K562 (cell line): ENCODE results near the gene COL20A1. TPM values are rescaled to one million over a fixed set of nuclear protein-coding genes. Genes with fewer than 3 reads are reported as not detected.

Experiments
- ATAC-seq: fragments of 200-7000 bp; cut with Tn5 transposase; 3 replicates; pipeline ENCODE4 v1.9.1; 2020; ENCODE audit warnings: moderate library complexity
- BruUV-seq: library from RNA; stranded (reverse); fragments of 400-500 nt; replicated peaks from 2 replicates; lab custom pipeline; 2021; lab: Mats Ljungman, UMichigan
- CTCF ChIA-PET: fragments of 300-600 bp; formaldehyde crosslinking; extraction: SDS; loops from one replicate; lab custom pipeline; 2021; ENCODE audit warnings: low intra/inter-chr PET ratio; lab: Yijun Ruan, JAX
- POLR2A ChIA-PET: fragments of 300-600, 350-650 bp; sonication (Branson Sonifier 250); formaldehyde crosslinking; extraction: SDS; loops from one replicate; lab custom pipeline; 2021; ENCODE audit warnings: antibody characterized with exemption, inconsistent platforms; lab: Yijun Ruan, JAX
- DNase-seq, 4 experiments: peaks; one replicate each; pipeline versions ENCODE4 v3.0.0 to v3.0.0-alpha.2; 2011 to 2018; ENCODE audit warnings: low spot score in 3 of 4, mixed read lengths in 3 of 4; ENCODE audit errors: extremely low read depth in 1 of 4
- FAIRE-seq: peaks from 2 replicates; lab custom pipeline; 2011; peaks lifted over from hg19 to GRCh38; lab: Jason Lieb, UNC
- H2AFZ ChIP-seq: 2 replicates; pipeline ENCODE4 v1.6.0; 2011; ENCODE audit warnings: low read depth, low read length, control low read depth, inconsistent platforms
- H3K27ac ChIP-seq: fragments of 200-600 bp; 3 replicates; pipeline ENCODE4 v1.8.0; 2011; ENCODE audit warnings: low read depth, mild to moderate bottlenecking, control low read depth, inconsistent platforms, low read length, moderate library complexity, mixed read lengths; ENCODE audit errors: extremely low read depth
- H3K27me3 ChIP-seq, 2 experiments: fragments of 300-600 bp in 1 of 2; 2 replicates in 1 of 2; 3 replicates in 1 of 2; pipeline versions ENCODE4 v1.6.0 to v1.8.0; 2011; ENCODE audit warnings: inconsistent platforms in 2 of 2, low read length in 2 of 2, mild to moderate bottlenecking in 1 of 2, mixed read lengths in 1 of 2, moderate library complexity in 1 of 2; ENCODE audit not compliant: control insufficient read depth in 2 of 2, insufficient read depth in 2 of 2
- H3K36me3 ChIP-seq: fragments of 300-600 bp; 3 replicates; pipeline ENCODE4 v1.8.0; 2011; ENCODE audit warnings: mild to moderate bottlenecking, low read length, inconsistent platforms; ENCODE audit not compliant: control insufficient read depth, insufficient read depth
- H3K4me1 ChIP-seq, 2 experiments: fragments of 200-600 bp in 1 of 2; replicated peaks in 1 of 2; 2 replicates in 1 of 2; 3 replicates in 1 of 2; pipeline versions ENCODE4 v1.5.1 to v1.8.0; 2011; ENCODE audit warnings: inconsistent platforms in 2 of 2, low read length in 2 of 2, mild to moderate bottlenecking in 1 of 2, mixed read lengths in 1 of 2, moderate library complexity in 1 of 2; ENCODE audit not compliant: control insufficient read depth in 2 of 2, insufficient read depth in 2 of 2
- H3K4me2 ChIP-seq: 2 replicates; pipeline ENCODE4 v1.6.1; 2011; ENCODE audit warnings: low read length, control low read depth, inconsistent platforms, mixed read lengths; ENCODE audit not compliant: insufficient read depth
- H3K4me3 ChIP-seq: fragments of 200-600 bp; sonication (generic), shearing (Covaris generic); 2 replicates; pipeline ENCODE4 v1.5.1; 2016; ENCODE audit warnings: control low read depth, inconsistent platforms
- H3K79me2 ChIP-seq: fragments of 200-600 bp; 3 replicates; pipeline ENCODE4 v1.8.0; 2011; ENCODE audit warnings: low read length, inconsistent platforms; ENCODE audit not compliant: control insufficient read depth, insufficient read depth
- H3K9ac ChIP-seq, 2 experiments: 2 replicates each; pipeline versions ENCODE4 v1.6.0 to v1.6.1; 2011; ENCODE audit warnings: low read depth in 2 of 2, low read length in 2 of 2, control low read depth in 1 of 2, inconsistent platforms in 1 of 2, mild to moderate bottlenecking in 1 of 2, mixed read lengths in 1 of 2; ENCODE audit not compliant: insufficient read depth in 1 of 2
- H3K9me1 ChIP-seq: one replicate; pipeline ENCODE4 v1.6.0; 2011; ENCODE audit warnings: inconsistent platforms, mild to moderate bottlenecking, low read length, moderate library complexity; ENCODE audit not compliant: control insufficient read depth, insufficient read depth
- H3K9me3 ChIP-seq: replicated peaks from 2 replicates; pipeline ENCODE4 v1.5.1; 2011; ENCODE audit warnings: low read depth, low read length, inconsistent platforms; ENCODE audit not compliant: control insufficient read depth, insufficient read depth
- H4K20me1 ChIP-seq: replicated peaks from 2 replicates; pipeline ENCODE4 v1.6.1; 2011; ENCODE audit warnings: low read length, inconsistent platforms, mixed read lengths; ENCODE audit not compliant: control insufficient read depth, insufficient read depth
- CC2D1A ChIP-seq: fragments of 450-650 bp; IDR thresholded peaks from 2 replicates; pipeline ENCODE4 v1.6.1; 2017; ENCODE audit warnings: mild to moderate bottlenecking
- COPS2 ChIP-seq: fragments of 450-650 bp; conservative IDR thresholded peaks from 2 replicates; pipeline ENCODE4 v1.6.1; 2016; ENCODE audit warnings: mild to moderate bottlenecking, moderate library complexity
- CXXC5 ChIP-seq: fragments of 250-450 bp; sonication (Bioruptor Pico); IDR thresholded peaks from 2 replicates; pipeline ENCODE4 v1.8.0; 2022; ENCODE audit warnings: inconsistent platforms, mild to moderate bottlenecking, moderate library complexity
- FOXM1 ChIP-seq, 2 experiments: fragments of 450-650 bp in 1 of 2; sonication (generic) in 1 of 2; formaldehyde crosslinking in 1 of 2; IDR thresholded peaks; 2 replicates each; pipeline versions ENCODE4 v1.6.1 to v1.9.0; 2017 to 2022; ENCODE audit warnings: low read depth in 2 of 2, mild to moderate bottlenecking in 2 of 2, missing genetic modification reagents in 1 of 2, moderate library complexity in 1 of 2
- HDAC6 ChIP-seq: IDR thresholded peaks from 2 replicates; pipeline ENCODE4 v1.6.1; 2012; ENCODE audit warnings: low read depth, mild to moderate bottlenecking, control low read depth, inconsistent platforms, low read length, moderate library complexity
- SMAD1 ChIP-seq: fragments of 150-350 bp; IDR thresholded peaks from 2 replicates; pipeline ENCODE4 v1.6.1; 2014; ENCODE audit warnings: low read length, low read depth; ENCODE audit not compliant: partially characterized antibody
- TAF1 ChIP-seq: IDR thresholded peaks from 2 replicates; pipeline ENCODE4 v1.6.1; 2011; ENCODE audit warnings: mild to moderate bottlenecking, low read length, moderate library complexity; ENCODE audit not compliant: insufficient read depth, control insufficient read depth, severe bottlenecking; ENCODE audit errors: extremely low read depth
- TAF9B ChIP-seq: fragments of 450-650 bp; IDR thresholded peaks from 2 replicates; pipeline ENCODE4 v1.6.1; 2018; ENCODE audit warnings: mild to moderate bottlenecking; ENCODE audit not compliant: partially characterized antibody
- ZFP36 ChIP-seq: fragments of 150-350 bp; IDR thresholded peaks from 2 replicates; pipeline ENCODE4 v1.6.1; 2018; ENCODE audit warnings: low read length, low read depth; ENCODE audit not compliant: partially characterized antibody
- ZNF253 ChIP-seq: fragments of 250-450 bp; sonication (Bioruptor Pico); conservative IDR thresholded peaks from 2 replicates; pipeline ENCODE4 v1.6.1; 2021; ENCODE audit warnings: mild to moderate bottlenecking
- ZSCAN32 ChIP-seq: fragments of 450-650 bp; formaldehyde crosslinking; IDR thresholded peaks from 2 replicates; pipeline ENCODE4 v1.4.0; 2020; ENCODE audit warnings: mild to moderate bottlenecking, moderate library complexity
- WGBS: fragments of 100-300 bp; shearing (Covaris generic); methylation state at CpG from one replicate; pipeline ENCODE4 v1.1.6; 2016; ENCODE audit warnings: low coverage, mixed read lengths; ENCODE audit not compliant: insufficient coverage; ENCODE audit errors: missing lambda C conversion rate; 5-methylcytosine and 5-hydroxymethylcytosine counted together
- in situ Hi-C: fragments of 300-500 bp; cut with MboI; formaldehyde crosslinking; loops from 4 replicates; pipeline ENCODE4 v1.15.0; 2018; ENCODE audit warnings: inconsistent platforms, mixed read lengths
- intact Hi-C: fragments of 100-400 bp; cut with micrococcal nuclease; formaldehyde crosslinking; loops from 2 replicates; pipeline ENCODE4 v1.14.2; 2022
- polyA plus RNA-seq, 8 experiments: library from polyadenylated mRNA; depleted of rRNA in 4 of 8; stranded (reverse) in 5 of 8; unstranded in 3 of 8; fragments of >200 nt; fragmentation: Nextera tagmentation in 2 of 8; fragmentation: Illumina TruSeq in 1 of 8; extraction: Ambion mirVana in 2 of 8; extraction: Trizol in 1 of 8; gene quantifications; 2 replicates each; pipeline versions ENCODE4 v1.2.1 to v1.2.3, GENCODE V29; 2011 to 2014; ENCODE audit warnings: inconsistent platforms in 1 of 8, missing spikeins in 1 of 8
- total RNA-seq, 7 experiments: library from RNA; depleted of rRNA in 6 of 7; stranded (reverse); fragments of >200 nt in 6 of 7; fragmentation: Illumina TruSeq in 2 of 7; extraction: Trizol in 2 of 7; gene quantifications; 2 replicates each; pipeline versions ENCODE4 v1.2.1 to v1.2.3, GENCODE V29; 2011 to 2021; ENCODE audit warnings: low replicate concordance in 1 of 7
- TF ChIP-seq, protein P1 (sequence below): sonication (generic); formaldehyde crosslinking; IDR thresholded peaks from 2 replicates; pipeline ENCODE4 v1.8.0; 2023; ENCODE audit warnings: missing genetic modification reagents, mild to moderate bottlenecking, borderline replicate concordance

COL20A1 gene
- total and polyA plus RNA-seq, 9 of the 15 experiments (the other 6 are each of a cell fraction or from before 2014, with no cell fraction given), result not detected

DNA sequence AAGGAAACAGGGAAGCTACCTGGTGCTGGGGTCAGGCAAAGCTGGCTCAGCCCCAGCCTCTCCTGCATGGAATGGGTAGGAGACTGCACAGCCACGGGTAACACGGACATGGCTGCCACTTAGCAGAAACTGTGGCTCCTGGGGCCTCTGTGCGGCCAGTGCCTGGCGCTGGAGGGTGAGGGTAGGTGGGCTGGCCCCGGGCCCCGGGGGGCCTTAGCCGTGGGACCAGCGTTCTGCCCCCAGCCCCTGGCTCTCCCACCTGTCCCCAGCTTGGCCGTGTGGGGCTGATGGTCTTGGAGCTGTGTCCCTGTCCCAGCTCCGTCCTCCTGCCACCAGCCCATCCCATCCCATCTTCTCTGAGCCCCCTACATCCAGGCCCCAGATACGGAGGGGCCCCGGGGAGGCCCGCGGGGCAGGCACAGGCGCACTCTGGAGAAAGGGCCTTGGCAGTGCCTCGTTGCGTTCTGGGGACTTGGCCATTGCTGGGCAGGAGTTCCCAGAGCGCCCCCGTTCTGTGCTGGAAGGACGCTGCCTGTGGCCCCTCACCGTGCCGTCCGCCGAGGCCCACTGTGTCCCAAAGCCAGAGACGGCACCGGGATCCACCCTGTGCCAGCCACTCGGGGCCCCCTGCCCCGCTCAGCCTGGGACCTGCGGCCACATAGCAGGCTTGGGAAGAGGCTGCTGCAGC lies 56.0 kb downstream of the COL20A1 start:
- H3K27ac ChIP-seq, result no peak overlapping the region
- no peak for FAIRE-seq
- no peak for DNase-seq
- ATAC-seq, result no peak
- no peak overlapping the region for H3K4me2 ChIP-seq
- intact Hi-C loops (no loop called here), in situ Hi-C loops (no loop called here)
- no peaks in the 10 kb centered on the region for H3K9me1 ChIP-seq
- H3K36me3 ChIP-seq, result no peaks in the 10 kb centered on the region
- no peak overlapping the region for H3K4me3 ChIP-seq
- H3K9me3 ChIP-seq, result no peaks in the 10 kb centered on the region
- TF ChIP-seq ZFP36 (no peak), ZSCAN32 (CRISPR knock-in tag) (no peak), HDAC6 (no peak), CXXC5 (CRISPR knock-in tag) (no peak), SMAD1 (no peak), TAF9B (no peak), TAF1 (no peak), ZNF253 (CRISPR knock-in tag) (no peak), CC2D1A (no peak), COPS2 (no peak), FOXM1 (IDR thresholded peaks at IDR 0.05; ENCODE audit: low read depth) (no peak), FOXM1 (CRISPR knock-in tag; IDR thresholded peaks at IDR 0.05; ENCODE audit: low read depth) (no peak)
- TF ChIP-seq, protein P1, sequence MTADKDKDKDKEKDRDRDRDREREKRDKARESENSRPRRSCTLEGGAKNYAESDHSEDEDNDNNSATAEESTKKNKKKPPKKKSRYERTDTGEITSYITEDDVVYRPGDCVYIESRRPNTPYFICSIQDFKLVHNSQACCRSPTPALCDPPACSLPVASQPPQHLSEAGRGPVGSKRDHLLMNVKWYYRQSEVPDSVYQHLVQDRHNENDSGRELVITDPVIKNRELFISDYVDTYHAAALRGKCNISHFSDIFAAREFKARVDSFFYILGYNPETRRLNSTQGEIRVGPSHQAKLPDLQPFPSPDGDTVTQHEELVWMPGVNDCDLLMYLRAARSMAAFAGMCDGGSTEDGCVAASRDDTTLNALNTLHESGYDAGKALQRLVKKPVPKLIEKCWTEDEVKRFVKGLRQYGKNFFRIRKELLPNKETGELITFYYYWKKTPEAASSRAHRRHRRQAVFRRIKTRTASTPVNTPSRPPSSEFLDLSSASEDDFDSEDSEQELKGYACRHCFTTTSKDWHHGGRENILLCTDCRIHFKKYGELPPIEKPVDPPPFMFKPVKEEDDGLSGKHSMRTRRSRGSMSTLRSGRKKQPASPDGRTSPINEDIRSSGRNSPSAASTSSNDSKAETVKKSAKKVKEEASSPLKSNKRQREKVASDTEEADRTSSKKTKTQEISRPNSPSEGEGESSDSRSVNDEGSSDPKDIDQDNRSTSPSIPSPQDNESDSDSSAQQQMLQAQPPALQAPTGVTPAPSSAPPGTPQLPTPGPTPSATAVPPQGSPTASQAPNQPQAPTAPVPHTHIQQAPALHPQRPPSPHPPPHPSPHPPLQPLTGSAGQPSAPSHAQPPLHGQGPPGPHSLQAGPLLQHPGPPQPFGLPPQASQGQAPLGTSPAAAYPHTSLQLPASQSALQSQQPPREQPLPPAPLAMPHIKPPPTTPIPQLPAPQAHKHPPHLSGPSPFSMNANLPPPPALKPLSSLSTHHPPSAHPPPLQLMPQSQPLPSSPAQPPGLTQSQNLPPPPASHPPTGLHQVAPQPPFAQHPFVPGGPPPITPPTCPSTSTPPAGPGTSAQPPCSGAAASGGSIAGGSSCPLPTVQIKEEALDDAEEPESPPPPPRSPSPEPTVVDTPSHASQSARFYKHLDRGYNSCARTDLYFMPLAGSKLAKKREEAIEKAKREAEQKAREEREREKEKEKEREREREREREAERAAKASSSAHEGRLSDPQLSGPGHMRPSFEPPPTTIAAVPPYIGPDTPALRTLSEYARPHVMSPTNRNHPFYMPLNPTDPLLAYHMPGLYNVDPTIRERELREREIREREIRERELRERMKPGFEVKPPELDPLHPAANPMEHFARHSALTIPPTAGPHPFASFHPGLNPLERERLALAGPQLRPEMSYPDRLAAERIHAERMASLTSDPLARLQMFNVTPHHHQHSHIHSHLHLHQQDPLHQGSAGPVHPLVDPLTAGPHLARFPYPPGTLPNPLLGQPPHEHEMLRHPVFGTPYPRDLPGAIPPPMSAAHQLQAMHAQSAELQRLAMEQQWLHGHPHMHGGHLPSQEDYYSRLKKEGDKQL, result no peak
- peaks cover 22 to 52% of the 10 kb centered on the region in 2 experiments; a peak in 4 of 5 replicates for H3K27me3 ChIP-seq
- no peaks in the 10 kb centered on the region; the same call in 1 of the 2 replicates for H4K20me1 ChIP-seq
- H3K4me1 ChIP-seq, result peaks cover 0 to 32% of the 10 kb centered on the region in 2 experiments; a peak in 2 of 5 replicates
- H3K79me2 ChIP-seq, result no peaks in the 10 kb centered on the region
- 12% methylated on average over 24 of the region's 29 CpGs for WGBS
- no peak overlapping the region for H2AFZ ChIP-seq
- BruUV-seq, result no TSS peak
- ChIA-PET POLR2A (interaction anchor here (0.7 kb wide), 2 partner anchors 13 to 33 kb away, joined by 3 read pairs; no protein-coding TSS in a partner anchor), CTCF (no interaction called here)
- H3K9ac ChIP-seq, result no peak overlapping the region
